Neural cell (in vitro differentiated cells): Measurements from ENCODE around the gene ANKRD62.

Experiments
- CTCF ChIP-seq: fragments of 450-650 bp; IDR thresholded peaks from 2 replicates; pipeline ENCODE4 v1.5.1; 2014; ENCODE audit warnings: antibody characterized with exemption, mild to moderate bottlenecking, moderate library complexity; ENCODE audit not compliant: poor library complexity, severe bottlenecking
- EZH2 ChIP-seq: fragments of 200-600, 300-800 bp; shearing (Covaris generic), sonication (generic); IDR thresholded peaks from 2 replicates; pipeline ENCODE4 v1.6.1; 2014; ENCODE audit warnings: antibody characterized with exemption, low read length, borderline replicate concordance, mild to moderate bottlenecking; ENCODE audit not compliant: insufficient read depth, poor library complexity, severe bottlenecking
- POLR2AphosphoS5 ChIP-seq: IDR thresholded peaks from 2 replicates; pipeline ENCODE4 v1.6.1; 2012
- RAD21 ChIP-seq: fragments of 450-650 bp; conservative IDR thresholded peaks from 2 replicates; pipeline ENCODE4 v1.6.1; 2014; ENCODE audit warnings: antibody characterized with exemption, mild to moderate bottlenecking, moderate library complexity
- REST ChIP-seq: IDR thresholded peaks from 2 replicates; pipeline ENCODE4 v1.6.1; 2012; ENCODE audit warnings: borderline replicate concordance

- TF ChIP-seq POLR2AphosphoS5 (no peak), CTCF (no peak), RAD21 (no peak), EZH2 (no peak), REST (no peak)
These were observed 62.4 kb downstream of the ANKRD62 start for GRCh38 chr18:12155996-12156395.
